ENCODE data around the gene ZNF254.

GRCh38 chr19:24040621-24041020 lies 46.4 kb upstream of the ZNF254 start:
- no peak for TF ChIP-seq CTCF (IDR thresholded peaks at IDR 0.05)
- TF ChIP-seq POLR2A (IDR thresholded peaks at IDR 0.05), result no peak

All from lower leg skin (tissue), 3 donors.